Mesodermal cell (in vitro differentiated cells): ENCODE data around the gene NELFB.

ENCODE experiments used
- H3K27ac ChIP-seq: 2 replicates; pipeline ENCODE4 v1.7.0; 2013; ENCODE audit warnings: mild to moderate bottlenecking, low read depth, low read length, moderate library complexity; ENCODE audit not compliant: severe bottlenecking
- H3K36me3 ChIP-seq: 2 replicates; pipeline ENCODE4 v1.7.1; 2013; ENCODE audit warnings: mild to moderate bottlenecking, low read length, moderate library complexity; ENCODE audit not compliant: control insufficient read depth, insufficient read depth
- H3K4me1 ChIP-seq: one replicate; pipeline ENCODE4 v1.7.1; 2013; ENCODE audit warnings: mild to moderate bottlenecking, low read length; ENCODE audit not compliant: insufficient read depth, control insufficient read depth, poor library complexity, severe bottlenecking
- H3K4me3 ChIP-seq: 2 replicates; pipeline ENCODE4 v1.7.0; 2013; ENCODE audit warnings: low read length, control low read depth, mild to moderate bottlenecking; ENCODE audit not compliant: insufficient read depth, poor library complexity, severe bottlenecking; ENCODE audit errors: extremely low read depth
- H3K9me3 ChIP-seq: 2 replicates; pipeline ENCODE4 v1.7.1; 2013; ENCODE audit warnings: mild to moderate bottlenecking, low read length, moderate library complexity; ENCODE audit not compliant: control insufficient read depth
- WGBS, 2 experiments: methylation state at CpG; one replicate each; pipeline ENCODE4 v1.1.5; 2013; ENCODE audit warnings: missing lambda C conversion rate in 2 of 2; ENCODE audit not compliant: insufficient coverage in 2 of 2; 5-methylcytosine and 5-hydroxymethylcytosine counted together

Gene NELFB

DNA sequence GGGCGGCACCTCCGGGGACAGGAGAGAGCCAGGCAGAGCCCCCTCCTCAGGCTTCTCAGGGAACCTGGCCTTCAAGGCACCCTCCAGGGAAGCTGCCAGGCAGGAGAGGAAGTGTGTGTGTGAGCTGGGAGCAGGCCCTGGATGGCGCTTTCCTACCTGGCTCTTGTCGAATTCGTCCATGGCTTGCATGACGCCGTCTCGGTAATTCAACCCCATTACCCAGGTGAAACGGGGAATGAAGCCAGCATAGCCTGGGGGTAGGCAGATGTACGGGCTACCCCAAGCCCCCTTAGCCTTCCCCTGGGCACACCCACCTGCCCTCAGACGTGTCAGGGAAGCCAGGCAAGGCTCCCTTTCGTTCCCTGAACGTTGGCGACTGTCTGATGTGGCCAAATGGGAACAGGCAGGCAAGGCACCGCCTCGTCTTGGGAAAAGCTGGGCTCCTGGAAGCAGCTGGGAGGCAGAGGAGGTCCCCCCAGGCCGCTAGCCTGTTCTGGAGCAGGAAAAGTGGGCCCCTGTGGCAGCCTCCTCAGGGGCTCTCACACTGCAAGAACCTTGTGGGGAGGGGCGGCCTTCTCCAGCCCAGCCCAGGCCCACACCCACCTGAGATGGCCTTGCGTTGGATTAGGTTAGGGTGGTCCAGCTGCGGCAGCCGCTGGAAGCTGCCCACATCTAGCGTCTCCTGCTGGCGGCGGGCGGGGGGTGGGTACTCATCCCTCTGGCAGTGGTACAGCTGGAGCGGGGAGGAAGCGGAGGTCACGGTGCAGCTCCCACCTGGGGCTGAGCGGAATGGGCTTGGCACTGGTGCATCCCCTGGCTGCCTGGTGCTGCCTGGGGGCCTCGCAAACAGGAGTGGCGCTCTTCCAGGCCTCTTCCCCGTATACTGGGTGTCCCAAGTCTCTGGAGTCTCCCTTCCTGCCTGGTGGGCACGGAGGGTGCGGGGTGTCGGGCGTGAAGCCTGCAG, 10.4 kb upstream of the NELFB start:
- WGBS, 2 experiments: 76 to 79% methylated on average over 30 to 35 of the region's 36 CpGs

GRCh38 chr9:137245450-137246421, 9.4 kb upstream of the NELFB start:
- Histone ChIP-seq H3K9me3 (no peaks in the 10 kb centered on the region), H3K4me3 (no peak overlapping the region)
- 92 to 96% methylated on average over 20 to 25 of the region's 25 CpGs for WGBS, 2 experiments

More for the DNA sequence above, 10.4 kb upstream of the NELFB start:
- peaks cover 27% of the 10 kb centered on the region for H3K36me3 ChIP-seq
- H3K4me3 ChIP-seq: no peak overlapping the region
- no peak overlapping the region for H3K27ac ChIP-seq
- H3K9me3 ChIP-seq: no peaks in the 10 kb centered on the region
- peaks cover 8% of the 10 kb centered on the region for H3K4me1 ChIP-seq

DNA sequence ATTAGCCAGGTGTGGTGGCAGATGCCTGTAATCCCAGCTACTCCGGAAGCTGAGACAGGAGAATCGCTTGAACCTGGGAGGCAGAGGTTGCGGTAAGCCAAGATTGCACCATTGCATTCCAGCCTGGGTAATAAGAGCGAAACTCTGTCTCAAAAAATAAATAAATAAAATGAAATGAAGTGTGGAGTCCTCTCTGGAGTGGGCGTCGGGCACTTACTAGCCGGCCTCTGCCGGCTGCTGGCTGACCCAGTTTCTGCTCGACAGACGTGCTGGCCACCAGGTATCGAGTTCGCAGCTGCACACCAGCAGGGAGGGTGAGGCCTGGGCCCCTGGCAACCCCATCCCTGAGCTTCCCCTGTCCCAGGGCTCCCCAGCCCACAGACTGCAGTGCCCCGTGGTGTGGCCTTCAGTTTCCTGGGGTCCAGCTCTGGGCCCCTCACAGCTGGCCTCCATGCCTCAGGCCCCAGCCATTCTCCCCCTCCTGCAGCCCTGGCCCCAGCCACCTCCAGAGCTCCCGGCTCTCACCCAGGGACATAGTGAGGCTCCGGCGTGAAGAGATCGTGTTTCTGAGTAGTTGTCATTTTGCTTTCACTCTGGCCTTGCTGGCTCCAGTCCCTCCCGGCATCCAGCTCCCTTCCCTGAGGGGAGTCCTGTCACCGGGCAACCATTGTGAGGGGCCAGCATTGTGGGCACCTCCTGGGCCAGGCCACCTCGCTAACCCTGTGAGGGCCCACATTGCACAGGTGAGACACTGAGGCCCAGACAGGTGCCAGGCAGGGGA, 7.8 kb upstream of the NELFB start:
- Histone ChIP-seq H3K27ac (no peak overlapping the region), H3K4me1 (peaks cover 10% of the 10 kb centered on the region), H3K4me3 (no peak overlapping the region), H3K36me3 (peaks cover 18% of the 10 kb centered on the region), H3K9me3 (no peaks in the 10 kb centered on the region)
- WGBS, 2 experiments: 75 to 78% methylated on average over 13 to 19 of the region's 20 CpGs

More at GRCh38 chr9:137245450-137246421, 9.4 kb upstream of the NELFB start:
- H3K27ac ChIP-seq: no peak overlapping the region
- H3K36me3 ChIP-seq: peaks cover 27% of the 10 kb centered on the region
- peaks cover 8% of the 10 kb centered on the region for H3K4me1 ChIP-seq

GRCh38 chr9:137247916-137248175, 7.3 kb upstream of the NELFB start:
- H3K9me3 ChIP-seq: no peaks in the 10 kb centered on the region
- no peak overlapping the region for H3K4me3 ChIP-seq
- peaks cover 5% of the 10 kb centered on the region for H3K4me1 ChIP-seq
- H3K27ac ChIP-seq: no peak overlapping the region
- WGBS, 2 experiments: 85 to 86% methylated on average over 2 of the region's 6 CpGs
- H3K36me3 ChIP-seq: peaks cover 13% of the 10 kb centered on the region

GRCh38 chr9:137250329-137251193, 4.6 kb upstream of the NELFB start:
- Histone ChIP-seq H3K4me3 (no peak overlapping the region), H3K9me3 (no peaks in the 10 kb centered on the region), H3K27ac (no peak overlapping the region), H3K4me1 (peaks cover 10% of the 10 kb centered on the region), H3K36me3 (no peaks in the 10 kb centered on the region)
- 86 to 88% methylated on average over 12 to 16 of the region's 18 CpGs for WGBS, 2 experiments

DNA sequence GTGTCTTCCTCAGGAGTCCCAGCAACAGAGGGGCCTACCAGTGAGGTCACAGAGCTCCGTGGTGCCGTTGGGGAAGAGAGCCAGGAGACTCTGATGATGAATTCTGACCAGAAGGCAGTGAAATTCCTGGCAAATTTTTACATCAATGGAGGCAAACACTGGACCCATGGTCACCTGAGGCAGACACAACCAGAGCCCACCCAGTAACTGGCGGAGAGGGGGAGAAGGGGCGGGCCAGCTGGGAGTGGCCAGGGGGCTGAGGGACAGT, 4.0 kb upstream of the NELFB start, which contains the start of gene STPG3:
Gene STPG3 (plus strand): TSS at position 93 of the 268 bp plus-strand sequence. CDS start 1 bp downstream, at position 94.
- Histone ChIP-seq H3K27ac (no peak within 1 kb of the TSS), H3K9me3 (no peaks in the 10 kb centered on the region), H3K4me3 (no peak within 1 kb of the TSS), H3K4me1 (peaks cover 10% of the 10 kb centered on the region), H3K36me3 (peaks cover 3% of the 10 kb centered on the region)
- WGBS, 2 experiments: 70 to 76% methylated on average over 2 to 3 of the region's 4 CpGs

GRCh38 chr9:137251490-137252268, 3.4 kb upstream of the NELFB start:
- Histone ChIP-seq H3K4me3 (no peak overlapping the region), H3K36me3 (peaks cover 9% of the 10 kb centered on the region), H3K27ac (no peak overlapping the region), H3K4me1 (peaks cover 15% of the 10 kb centered on the region), H3K9me3 (no peaks in the 10 kb centered on the region)
- 90 to 94% methylated on average over 15 to 17 of the region's 22 CpGs for WGBS, 2 experiments

DNA sequence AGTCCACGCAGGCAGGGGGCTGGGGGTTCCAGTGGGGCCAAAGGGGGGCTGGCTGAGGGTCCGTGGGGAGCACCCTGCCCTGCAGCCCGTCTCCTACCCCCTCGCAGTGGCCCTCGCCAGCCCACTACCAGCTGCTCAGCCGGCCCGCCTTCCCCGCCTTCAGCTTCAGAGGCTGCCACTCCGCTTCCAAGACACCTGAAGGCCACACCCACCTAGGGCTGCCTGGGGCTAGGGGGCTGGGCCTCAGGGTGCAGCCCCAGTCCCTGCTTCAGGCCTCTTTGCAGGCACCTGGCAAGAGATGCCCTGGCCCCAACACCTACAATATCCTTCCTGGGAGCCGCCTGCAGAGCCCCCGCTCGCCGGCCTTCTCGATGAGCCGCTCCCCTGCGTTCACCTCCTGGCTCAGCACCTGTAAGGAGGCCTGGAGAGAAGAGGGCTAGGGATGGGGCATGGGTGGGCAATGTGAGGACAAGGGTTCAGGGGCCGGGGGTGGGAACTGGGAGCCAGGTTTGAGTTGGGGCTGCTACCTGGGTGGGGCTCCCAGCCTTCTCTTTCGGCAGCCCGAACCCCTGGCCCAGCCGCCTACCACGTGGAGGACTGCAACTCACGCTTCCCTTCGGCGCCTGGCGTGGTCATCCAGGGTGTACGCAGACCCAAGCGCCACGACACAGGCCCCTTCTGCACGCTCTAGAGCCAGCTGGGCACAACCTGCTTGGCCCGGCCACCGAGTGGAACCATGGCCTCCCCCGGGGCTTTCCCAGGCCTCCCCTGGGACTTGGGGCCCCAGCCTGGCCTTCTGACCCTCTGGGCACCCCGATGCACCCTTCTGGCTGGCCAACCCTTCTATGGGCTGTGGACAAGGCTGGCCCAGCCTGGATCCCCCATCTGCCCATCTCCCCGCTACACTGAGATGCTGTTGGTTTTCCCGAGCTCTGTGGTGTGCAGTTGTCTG, 2.3 kb upstream of the NELFB start:
- Histone ChIP-seq H3K9me3 (no peaks in the 10 kb centered on the region), H3K4me3 (no peak overlapping the region), H3K36me3 (peaks cover 17% of the 10 kb centered on the region), H3K27ac (no peak overlapping the region), H3K4me1 (peaks cover 16% of the 10 kb centered on the region)
- WGBS, 2 experiments: 81 to 87% methylated on average over 27 to 31 of the region's 35 CpGs
